ENCODE measurements around the gene POU2AF1. TPM values are rescaled to one million over a fixed set of nuclear protein-coding genes. Genes with fewer than 3 reads are reported as not detected.
"Not testable (repeated sequence)": the region's sequence is repeated elsewhere in the genome, so short reads cannot be mapped to it uniquely, and the experiment has no call there.

POU2AF1 gene
- total RNA-seq, 1 experiment from 2014 or later = not detected

DNA sequence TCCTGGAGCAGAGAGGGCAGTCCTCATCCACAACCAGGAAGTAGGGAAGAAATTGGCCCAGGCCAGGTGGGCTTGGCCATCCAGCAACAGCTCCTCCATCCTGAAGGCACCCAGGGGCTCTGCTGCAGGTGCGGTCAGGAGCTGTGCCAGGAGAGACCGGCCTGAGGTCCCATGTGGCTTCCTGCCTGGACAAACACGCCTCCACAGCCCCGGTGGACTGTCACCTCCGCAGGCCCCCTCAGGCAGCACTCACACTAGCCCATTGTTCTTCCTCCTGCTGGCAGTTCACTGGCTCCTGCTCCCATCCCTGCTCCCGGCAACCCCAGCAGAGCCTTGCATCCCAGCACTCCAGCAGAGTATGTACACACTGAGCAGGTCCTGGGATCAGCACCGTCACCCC is 16.0 kb upstream of the POU2AF1 start:
- no peak overlapping the region for H3K4me3 ChIP-seq (ENCODE audit: low read length)
- peaks cover 65% of the 10 kb centered on the region for H3K27me3 ChIP-seq (ENCODE audit: low read length)
- no peak overlapping the region for H2AFZ ChIP-seq (ENCODE audit: low read length)
- no TSS peak for BruUV-seq (replicated peaks)
- ATAC-seq = no peak
- TF ChIP-seq, protein P1, sequence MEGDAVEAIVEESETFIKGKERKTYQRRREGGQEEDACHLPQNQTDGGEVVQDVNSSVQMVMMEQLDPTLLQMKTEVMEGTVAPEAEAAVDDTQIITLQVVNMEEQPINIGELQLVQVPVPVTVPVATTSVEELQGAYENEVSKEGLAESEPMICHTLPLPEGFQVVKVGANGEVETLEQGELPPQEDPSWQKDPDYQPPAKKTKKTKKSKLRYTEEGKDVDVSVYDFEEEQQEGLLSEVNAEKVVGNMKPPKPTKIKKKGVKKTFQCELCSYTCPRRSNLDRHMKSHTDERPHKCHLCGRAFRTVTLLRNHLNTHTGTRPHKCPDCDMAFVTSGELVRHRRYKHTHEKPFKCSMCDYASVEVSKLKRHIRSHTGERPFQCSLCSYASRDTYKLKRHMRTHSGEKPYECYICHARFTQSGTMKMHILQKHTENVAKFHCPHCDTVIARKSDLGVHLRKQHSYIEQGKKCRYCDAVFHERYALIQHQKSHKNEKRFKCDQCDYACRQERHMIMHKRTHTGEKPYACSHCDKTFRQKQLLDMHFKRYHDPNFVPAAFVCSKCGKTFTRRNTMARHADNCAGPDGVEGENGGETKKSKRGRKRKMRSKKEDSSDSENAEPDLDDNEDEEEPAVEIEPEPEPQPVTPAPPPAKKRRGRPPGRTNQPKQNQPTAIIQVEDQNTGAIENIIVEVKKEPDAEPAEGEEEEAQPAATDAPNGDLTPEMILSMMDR (conservative IDR thresholded peaks at IDR 0.05; ENCODE audit: low read depth, low read length) = no peak
- no peak for TF ChIP-seq EZH2 (IDR thresholded peaks at IDR 0.05; ENCODE audit: low read length, unreplicated experiment)
- TF ChIP-seq EZH2phosphoT487 (IDR thresholded peaks at IDR 0.05; ENCODE audit: borderline replicate concordance, low read length) = no peak
- no peaks in the 10 kb centered on the region for H3K9me2 ChIP-seq (replicated peaks; ENCODE audit: low read length)
- intact Hi-C loops (cut with micrococcal nuclease) = no loop called here
- DNase-seq = no peak
- H3K36me3 ChIP-seq (ENCODE audit: low read depth, low read length) = no peaks in the 10 kb centered on the region
- no peaks in the 10 kb centered on the region for H3K9me3 ChIP-seq (ENCODE audit: low read length)
- H3K79me2 ChIP-seq (ENCODE audit: low read length) = no peaks in the 10 kb centered on the region
- H3K27ac ChIP-seq (ENCODE audit: low read length) = no peak overlapping the region
- CTCF ChIA-PET = no interaction called here
- H3K4me2 ChIP-seq (ENCODE audit: low read length) = no peak overlapping the region
- POLR2A ChIA-PET (ENCODE audit: unreplicated experiment) = no interaction called here
- no peak overlapping the region for H3K9ac ChIP-seq (ENCODE audit: low read length)
- no peaks in the 10 kb centered on the region for H3K4me1 ChIP-seq (ENCODE audit: insufficient read depth, low read length)
- H4K20me1 ChIP-seq (ENCODE audit: low read length) = no peaks in the 10 kb centered on the region
- no peaks in the 10 kb centered on the region for H3F3A ChIP-seq (ENCODE audit: low read length, unreplicated experiment)

DNA sequence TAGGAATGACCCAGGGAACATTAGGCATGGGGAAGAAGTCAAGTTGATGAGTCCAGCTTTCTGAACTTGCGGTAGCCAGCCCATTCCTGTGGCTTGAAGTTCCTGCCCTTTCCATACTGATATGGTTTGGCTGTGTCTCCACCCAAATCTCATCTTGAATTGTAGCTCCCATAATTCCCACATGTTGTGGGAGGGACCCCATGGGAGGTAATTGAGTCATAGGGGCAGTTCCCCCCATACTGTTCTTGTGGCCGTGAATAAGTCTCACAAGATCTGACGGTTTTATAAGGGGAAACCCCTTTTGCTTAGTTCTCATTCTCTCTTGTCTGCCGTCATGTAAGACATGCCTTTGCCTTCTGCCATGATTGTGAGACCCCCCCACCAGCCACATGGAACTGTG is 15.1 kb upstream of the POU2AF1 start:
- H3K9me2 ChIP-seq (replicated peaks; ENCODE audit: low read length); CTCF ChIA-PET; H3F3A ChIP-seq (ENCODE audit: low read length, unreplicated experiment); H2AFZ ChIP-seq (ENCODE audit: low read length); H3K9me3 ChIP-seq (ENCODE audit: low read length); H3K9ac ChIP-seq (ENCODE audit: low read length); ATAC-seq; BruUV-seq (replicated peaks); H3K4me1 ChIP-seq (ENCODE audit: insufficient read depth, low read length); POLR2A ChIA-PET (ENCODE audit: unreplicated experiment); H3K4me3 ChIP-seq (ENCODE audit: low read length); intact Hi-C loops (cut with micrococcal nuclease); H3K4me2 ChIP-seq (ENCODE audit: low read length); H3K36me3 ChIP-seq (ENCODE audit: low read depth, low read length); H4K20me1 ChIP-seq (ENCODE audit: low read length); H3K79me2 ChIP-seq (ENCODE audit: low read length); DNase-seq; H3K27ac ChIP-seq (ENCODE audit: low read length): not testable (repeated sequence)
- peaks cover 60% of the 10 kb centered on the region for H3K27me3 ChIP-seq (ENCODE audit: low read length)

DNA sequence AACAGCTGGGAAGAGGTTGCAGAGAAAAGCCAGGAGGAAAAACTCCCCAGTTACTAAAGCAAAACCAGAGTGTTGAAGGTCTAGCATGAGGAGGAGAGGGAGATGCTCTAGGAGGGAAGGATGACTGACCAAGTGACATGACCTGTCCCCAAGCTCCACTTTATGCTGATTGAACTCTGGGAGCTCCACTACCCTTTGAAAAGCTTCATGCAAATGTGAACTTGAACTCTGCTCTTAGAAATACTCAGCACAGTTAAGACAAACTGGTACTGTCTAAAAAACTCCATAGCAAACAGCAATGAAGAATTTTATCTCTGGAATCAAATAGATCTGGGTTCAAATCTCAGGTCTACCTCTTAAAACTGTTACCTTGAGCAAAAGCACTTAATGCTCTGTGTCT is 14.5 kb upstream of the POU2AF1 start:
- H3K9me2 ChIP-seq (replicated peaks; ENCODE audit: low read length) = no peaks in the 10 kb centered on the region
- H3K4me2 ChIP-seq (ENCODE audit: low read length) = no peak overlapping the region
- no peaks in the 10 kb centered on the region for H4K20me1 ChIP-seq (ENCODE audit: low read length)
- intact Hi-C loops (cut with micrococcal nuclease) = no loop called here
- H3K36me3 ChIP-seq (ENCODE audit: low read depth, low read length) = no peaks in the 10 kb centered on the region
- no peaks in the 10 kb centered on the region for H3K79me2 ChIP-seq (ENCODE audit: low read length)
- ATAC-seq = no peak
- H3F3A ChIP-seq (ENCODE audit: low read length, unreplicated experiment) = no peaks in the 10 kb centered on the region
- no TSS peak for BruUV-seq (replicated peaks)
- POLR2A ChIA-PET (ENCODE audit: unreplicated experiment) = no interaction called here
- no peaks in the 10 kb centered on the region for H3K4me1 ChIP-seq (ENCODE audit: insufficient read depth, low read length)
- CTCF ChIA-PET = no interaction called here
- H3K27me3 ChIP-seq (ENCODE audit: low read length) = peaks cover 56% of the 10 kb centered on the region
- no peak overlapping the region for H3K27ac ChIP-seq (ENCODE audit: low read length)
- no peak overlapping the region for H3K9ac ChIP-seq (ENCODE audit: low read length)
- no peak overlapping the region for H2AFZ ChIP-seq (ENCODE audit: low read length)
- no peaks in the 10 kb centered on the region for H3K9me3 ChIP-seq (ENCODE audit: low read length)
- TF ChIP-seq EZH2 (IDR thresholded peaks at IDR 0.05; ENCODE audit: low read length, unreplicated experiment) (no peak), EZH2phosphoT487 (IDR thresholded peaks at IDR 0.05; ENCODE audit: borderline replicate concordance, low read length) (no peak)
- TF ChIP-seq, protein P1 (conservative IDR thresholded peaks at IDR 0.05; ENCODE audit: low read depth, low read length) = no peak
- no peak overlapping the region for H3K4me3 ChIP-seq (ENCODE audit: low read length)
- DNase-seq = no peak

Measured in PC-3 (cell line).